GM21723 (cell line): ENCODE results near the gene TMEM175.
"Not testable (repeated sequence)": the region's sequence is repeated elsewhere in the genome, so short reads cannot be mapped to it uniquely, and the experiment has no call there.

Experiments
- ATAC-seq: cut with Tn5 transposase; IDR thresholded peaks from one replicate; pipeline ENCODE4 v1.9.1; 2021; ENCODE audit warnings: mild to moderate bottlenecking, moderate library complexity; ENCODE audit not compliant: unreplicated experiment

Gene TMEM175

GRCh38 chr4:987624-988513 lies 55.6 kb downstream of the TMEM175 start:
- ATAC-seq: no peak

DNA sequence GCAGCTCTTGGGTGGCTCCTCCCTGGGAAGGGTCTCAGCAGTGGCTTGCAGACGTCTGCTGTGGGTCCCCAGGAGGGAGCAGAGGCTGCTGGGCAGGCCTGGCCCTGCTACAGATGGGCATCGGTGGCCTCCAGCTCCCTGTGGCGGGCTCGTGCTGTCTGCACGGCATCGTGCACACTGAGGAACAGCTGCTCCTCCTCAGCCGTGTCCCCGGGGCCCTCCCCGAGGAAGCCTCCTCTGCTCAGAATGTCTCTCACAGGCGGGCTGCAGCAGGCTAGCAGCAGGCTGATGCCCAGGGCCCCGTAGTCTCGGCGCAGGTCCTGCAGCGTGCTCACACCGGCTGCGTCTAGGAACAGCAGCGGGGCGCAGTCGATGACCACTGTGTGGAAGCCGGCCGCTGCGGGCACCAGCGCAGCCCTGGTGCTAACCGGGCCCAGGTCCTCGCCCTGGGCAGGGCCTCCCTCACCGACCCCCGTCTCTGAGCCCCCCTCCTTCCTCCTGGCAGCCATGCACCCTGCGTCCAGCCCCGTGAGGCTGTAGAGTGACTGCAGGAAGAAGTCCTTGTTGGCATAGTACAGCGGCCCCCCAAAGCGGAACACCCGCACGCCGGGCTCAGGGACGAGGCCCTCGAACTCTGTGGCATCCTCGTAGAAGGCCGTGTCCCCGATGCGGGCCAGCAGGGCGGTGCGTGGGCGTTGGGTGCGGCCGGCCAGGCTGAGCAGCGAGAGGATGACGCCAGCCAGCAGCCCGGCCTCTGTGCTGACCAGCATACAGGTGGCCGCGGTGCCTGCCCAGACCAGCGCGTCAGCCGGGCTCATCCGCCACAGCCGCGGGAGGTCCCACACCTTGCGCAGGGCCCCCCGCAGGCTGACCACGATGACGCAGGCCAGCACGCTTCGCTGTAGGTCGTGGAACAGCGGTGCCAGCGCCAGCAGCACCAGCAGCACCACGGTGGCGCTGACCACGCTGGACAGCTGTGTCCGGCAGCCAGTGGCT lies 56.8 kb downstream of the TMEM175 start:
- no peak for ATAC-seq

GRCh38 chr4:989722-990471 lies 57.6 kb downstream of the TMEM175 start:
- no peak for ATAC-seq

DNA sequence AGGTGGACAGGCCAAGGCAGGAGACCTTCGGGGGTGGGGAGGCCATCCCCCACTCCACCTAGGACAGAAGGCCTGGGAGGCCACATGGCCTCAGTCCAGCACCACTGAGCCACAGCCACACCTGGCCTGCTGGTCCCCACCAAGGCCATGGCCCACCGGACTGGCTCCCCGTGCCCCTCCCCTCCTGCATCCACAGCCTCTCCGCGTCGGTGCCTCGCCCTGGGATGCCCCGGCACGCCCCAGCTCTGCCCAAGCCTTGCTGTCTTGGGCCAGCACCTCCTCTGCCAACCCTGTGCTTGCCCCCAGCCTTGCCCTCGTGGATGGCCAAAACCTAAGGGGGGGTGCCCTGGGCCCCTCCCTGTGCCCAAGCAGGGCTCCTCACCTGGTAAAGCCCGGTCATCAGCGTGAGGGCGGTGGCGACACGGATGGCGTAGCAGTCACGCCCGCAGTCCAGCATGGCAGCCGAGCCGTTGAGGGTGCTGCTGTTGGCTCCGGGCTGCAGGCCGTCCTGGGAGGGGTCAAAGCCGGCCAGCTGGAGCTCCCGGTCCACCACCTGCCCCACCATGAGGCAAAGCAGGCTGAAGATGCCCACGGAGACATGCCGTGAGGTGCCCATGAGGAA lies 58.6 kb downstream of the TMEM175 start:
- no peak for ATAC-seq

DNA sequence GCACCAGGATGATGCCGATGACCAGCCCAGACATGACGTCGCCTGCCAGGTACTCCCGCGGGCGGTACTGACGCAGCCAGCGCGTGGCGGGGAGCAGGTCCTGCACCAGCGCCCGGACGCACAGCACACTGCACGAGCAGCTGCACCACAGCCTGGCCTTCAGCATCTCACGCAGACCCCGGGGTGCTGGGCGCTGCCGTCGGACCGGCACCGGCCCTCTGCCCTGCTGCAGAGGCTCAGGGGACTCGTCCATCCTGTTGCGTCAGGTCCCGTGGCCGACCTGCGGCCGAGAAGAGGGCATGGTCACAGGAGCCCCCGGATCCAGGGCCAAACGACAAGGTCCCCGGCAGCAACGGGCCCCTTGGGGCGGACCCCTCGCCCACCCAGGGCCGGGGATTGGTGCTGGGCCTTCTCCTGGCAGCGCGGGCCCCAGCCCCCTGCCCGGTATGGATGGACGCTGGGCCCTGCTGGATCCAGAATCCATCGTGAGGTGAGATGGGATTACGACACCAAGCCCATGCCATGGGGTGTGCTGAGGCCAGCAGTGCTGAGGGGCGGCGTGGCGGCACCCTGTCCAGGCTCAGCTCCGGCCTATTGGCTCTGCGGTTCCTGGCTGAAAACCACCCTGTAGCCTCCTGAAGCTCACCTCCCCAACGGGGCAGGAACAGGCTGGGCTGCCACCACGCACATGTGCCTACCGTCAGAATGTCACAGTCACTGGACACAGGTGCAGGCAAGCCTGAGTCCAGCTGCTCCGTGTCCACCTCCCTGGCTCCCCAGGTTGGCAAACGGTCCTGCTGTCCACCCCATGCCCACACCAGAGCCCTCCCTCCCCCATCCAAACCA lies 59.4 kb downstream of the TMEM175 start:
- no peak for ATAC-seq

GRCh38 chr4:992297-993110 lies 60.2 kb downstream of the TMEM175 start:
- ATAC-seq: no peak

DNA sequence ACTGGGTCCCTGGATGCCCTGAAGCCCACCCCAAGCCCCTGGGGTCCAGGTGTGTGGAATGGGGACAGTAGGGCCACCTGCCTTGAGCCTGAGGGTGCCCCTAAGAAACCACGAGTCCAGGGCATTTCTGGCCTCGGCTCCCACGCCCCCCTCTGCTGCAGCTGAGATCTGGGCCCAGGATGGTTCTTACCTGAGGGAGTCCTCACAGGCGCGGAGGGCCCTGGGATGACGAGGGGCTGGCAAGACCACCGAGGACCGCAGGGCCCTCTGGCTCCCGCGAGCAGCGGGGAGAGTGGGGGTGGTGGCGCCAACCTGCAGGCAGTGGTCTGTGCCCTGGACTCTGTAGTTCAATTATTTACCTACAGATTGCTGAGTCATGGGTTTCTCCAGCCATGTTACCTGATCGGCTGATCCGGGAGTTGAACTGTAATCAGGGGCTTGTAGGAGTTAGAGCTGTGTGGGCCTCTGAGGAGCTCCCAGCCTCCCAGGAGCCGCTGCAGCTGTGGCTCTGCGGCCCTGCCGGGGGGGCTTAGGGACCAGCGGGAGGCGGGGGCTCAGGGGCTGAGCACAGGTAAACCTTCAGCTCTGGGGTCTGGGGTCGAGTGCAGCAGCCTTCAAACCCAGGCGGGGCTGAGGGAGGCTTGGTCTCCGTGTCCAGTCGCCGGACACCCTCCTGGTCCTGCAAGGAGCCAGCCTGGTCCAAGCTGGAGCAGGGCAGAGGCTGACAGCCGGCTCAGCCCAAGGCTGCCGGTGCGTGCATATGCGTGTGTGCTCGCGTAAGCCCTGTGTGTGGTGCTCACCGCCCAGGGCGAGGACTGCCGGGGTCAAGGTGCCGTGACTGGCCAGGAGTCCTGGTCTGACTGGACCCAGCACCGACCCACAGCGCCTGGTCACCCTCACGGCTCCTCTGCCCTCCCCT lies 61.1 kb downstream of the TMEM175 start, which contains the start of gene SLC26A1:
Gene SLC26A1 (minus strand): TSS at position 294 of the 919 bp plus-strand sequence. CDS start 1,701 bp downstream, outside the sequence.
- no peak for ATAC-seq

DNA sequence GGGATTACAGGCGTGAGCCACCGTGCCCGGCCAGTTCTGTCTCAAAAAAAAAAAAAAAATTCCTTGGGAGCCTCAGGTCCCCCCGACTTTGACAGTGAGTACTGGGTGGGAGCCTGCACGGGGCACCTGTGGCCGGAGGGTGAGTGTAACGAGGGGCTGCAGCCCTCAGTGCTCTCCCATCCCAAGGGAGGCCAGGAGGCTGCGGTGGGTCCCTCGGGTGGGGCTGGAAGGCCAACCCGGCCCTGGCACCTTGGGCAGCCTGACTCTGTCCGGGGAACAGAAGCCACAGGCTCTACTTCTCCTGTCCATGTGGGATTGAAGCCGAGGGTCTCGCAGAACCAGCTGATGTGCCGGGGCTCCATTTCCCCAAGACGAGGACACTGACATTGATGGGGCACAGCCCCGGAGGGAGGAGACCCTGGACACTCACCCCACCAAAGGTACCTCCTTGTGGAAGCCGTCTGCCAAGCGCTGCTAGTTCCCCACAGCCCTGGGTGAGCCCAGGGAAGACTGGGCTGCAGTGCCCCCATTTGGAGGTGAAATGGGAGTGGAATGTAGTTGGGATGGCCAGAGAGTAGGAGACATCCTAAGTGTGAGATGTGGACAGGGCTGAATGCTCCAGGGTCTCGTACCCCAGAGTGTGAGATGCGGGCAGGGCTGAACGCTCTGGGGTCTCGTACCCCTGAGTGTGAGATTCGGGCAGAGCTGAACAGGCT lies 63.2 kb downstream of the TMEM175 start:
- ATAC-seq: no peak

GRCh38 chr4:996030-996996 lies 64.1 kb downstream of the TMEM175 start:
- no peak for ATAC-seq

GRCh38 chr4:996997-997374 lies 64.7 kb downstream of the TMEM175 start:
- ATAC-seq: no peak

- ATAC-seq: no peak
Measured at GRCh38 chr4:997375-998071, 65.3 kb downstream of the TMEM175 start.

- no peak for ATAC-seq
Measured at GRCh38 chr4:998096-998691, 65.9 kb downstream of the TMEM175 start.

DNA sequence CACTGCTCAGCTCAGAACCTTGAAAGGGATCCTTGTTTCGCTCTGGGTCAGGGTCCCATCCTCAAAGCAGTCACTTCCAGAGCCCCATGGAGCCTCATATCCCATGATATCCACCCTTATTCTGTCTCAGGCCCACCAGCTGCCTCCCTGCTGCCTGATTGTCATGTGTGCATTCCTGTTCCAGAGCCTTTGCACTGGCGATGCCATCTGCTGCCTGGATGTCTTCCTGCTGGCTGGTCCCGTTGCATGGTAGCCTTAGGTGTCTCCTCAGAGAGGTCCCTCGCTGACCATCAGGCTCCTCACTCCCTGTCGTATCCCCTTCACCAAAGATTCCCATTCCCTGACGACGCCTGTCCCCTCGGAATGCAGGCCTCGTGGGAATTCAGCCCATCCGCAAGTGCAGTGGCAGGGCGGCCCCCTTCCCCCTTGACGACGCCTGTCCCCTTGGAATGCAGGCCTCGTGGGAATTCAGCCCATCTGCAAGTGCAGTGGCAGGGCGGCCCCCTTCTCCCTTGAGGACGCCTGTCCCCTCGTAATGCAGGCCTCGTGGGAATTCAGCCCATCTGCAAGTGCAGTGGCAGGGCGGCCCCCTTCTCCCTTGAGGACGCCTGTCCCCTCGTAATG lies 67.1 kb downstream of the TMEM175 start:
- not testable (repeated sequence) for ATAC-seq

- ATAC-seq: no peak
Measured at GRCh38 chr4:999882-1000425, 67.7 kb downstream of the TMEM175 start.
